ENCODE data around the gene PLIN3. TPM values are rescaled to one million over a fixed set of nuclear protein-coding genes. Genes with fewer than 3 reads are reported as not detected.
"Not testable (repeated sequence)": the region's sequence is repeated elsewhere in the genome, so short reads cannot be mapped to it uniquely, and the experiment has no call there.

Gene PLIN3
- total RNA-seq, 1 donor from 2014 or later, result 33.4 TPM

- intact Hi-C loops (cut with micrococcal nuclease), result not testable (repeated sequence)
Observed at GRCh38 chr19:4892962-4893361, 25.5 kb upstream of the PLIN3 start.

GRCh38 chr19:4891066-4891465 is 23.6 kb upstream of the PLIN3 start:
- intact Hi-C loops (cut with micrococcal nuclease), result no loop called here

GRCh38 chr19:4889034-4889815 is 21.8 kb upstream of the PLIN3 start:
- intact Hi-C loops (cut with micrococcal nuclease), result no loop called here

GRCh38 chr19:4887803-4888202 is 20.3 kb upstream of the PLIN3 start:
- intact Hi-C loops (cut with micrococcal nuclease), result not testable (repeated sequence)

GRCh38 chr19:4884993-4885392 is 17.5 kb upstream of the PLIN3 start:
- intact Hi-C loops (cut with micrococcal nuclease), result not testable (repeated sequence)

GRCh38 chr19:4882874-4883273 is 15.4 kb upstream of the PLIN3 start:
- intact Hi-C loops (cut with micrococcal nuclease), result not testable (repeated sequence)

- intact Hi-C loops (cut with micrococcal nuclease), result no loop called here
Observed at GRCh38 chr19:4879041-4879440, 11.6 kb upstream of the PLIN3 start.

- intact Hi-C loops (cut with micrococcal nuclease), result no loop called here
Observed at GRCh38 chr19:4878491-4878968, 11.1 kb upstream of the PLIN3 start.

- intact Hi-C loops (cut with micrococcal nuclease), result no loop called here
Observed at GRCh38 chr19:4877753-4878490, 10.5 kb upstream of the PLIN3 start.

GRCh38 chr19:4873930-4874329 is 6.5 kb upstream of the PLIN3 start:
- intact Hi-C loops (cut with micrococcal nuclease), result loop anchor here (2.0 kb wide), 1 partner anchor 157 kb away; no protein-coding TSS in a partner anchor

GRCh38 chr19:4871711-4872110 is 4.2 kb upstream of the PLIN3 start:
- intact Hi-C loops (cut with micrococcal nuclease), result loop anchor here (1.0 to 2.0 kb wide), 2 partner anchors 40 to 159 kb away; no protein-coding TSS in a partner anchor

GRCh38 chr19:4870025-4870700 is 2.7 kb upstream of the PLIN3 start:
- intact Hi-C loops (cut with micrococcal nuclease), result no loop called here

- intact Hi-C loops (cut with micrococcal nuclease), result no loop called here
Observed at GRCh38 chr19:4868286-4868834, 893 bp upstream of the PLIN3 start.

GRCh38 chr19:4866595-4867424 is 657 bp downstream of the PLIN3 start:
- intact Hi-C loops (cut with micrococcal nuclease), result loop anchor here (1.0 kb wide), 1 partner anchor 43 kb away; no protein-coding TSS in a partner anchor

GRCh38 chr19:4861147-4861546 is 6.3 kb downstream of the PLIN3 start:
- intact Hi-C loops (cut with micrococcal nuclease), result no loop called here

- intact Hi-C loops (cut with micrococcal nuclease), result no loop called here
Observed at GRCh38 chr19:4859697-4860096, 7.8 kb downstream of the PLIN3 start.

- intact Hi-C loops (cut with micrococcal nuclease), result not testable (repeated sequence)
Observed at GRCh38 chr19:4856468-4856867, 11.0 kb downstream of the PLIN3 start.

- intact Hi-C loops (cut with micrococcal nuclease), result not testable (repeated sequence)
Observed at GRCh38 chr19:4853506-4853905, 14.0 kb downstream of the PLIN3 start.

- intact Hi-C loops (cut with micrococcal nuclease), result no loop called here
Observed at GRCh38 chr19:4852484-4852883, 15.0 kb downstream of the PLIN3 start.

GRCh38 chr19:4851551-4852290 is 15.7 kb downstream of the PLIN3 start:
- intact Hi-C loops (cut with micrococcal nuclease), result loop anchor here (1.0 kb wide), 1 partner anchor 42 kb away; no protein-coding TSS in a partner anchor
